22Rv1 (cell line): ENCODE results near the gene RFC5.

Source experiments
- H3K27ac ChIP-seq: fragments of 450-650 bp; 2 replicates; pipeline ENCODE4 v1.5.1; 2017
- ZFX ChIP-seq: fragments of 450-650 bp; IDR thresholded peaks from 2 replicates; pipeline ENCODE4 v1.6.1; 2017; ENCODE audit warnings: antibody characterized with exemption, borderline replicate concordance
- TF ChIP-seq, protein P1 (sequence below): fragments of 450-650 bp; IDR thresholded peaks from 2 replicates; pipeline ENCODE4 v1.5.1; 2017; ENCODE audit warnings: mild to moderate bottlenecking

Gene RFC5

DNA sequence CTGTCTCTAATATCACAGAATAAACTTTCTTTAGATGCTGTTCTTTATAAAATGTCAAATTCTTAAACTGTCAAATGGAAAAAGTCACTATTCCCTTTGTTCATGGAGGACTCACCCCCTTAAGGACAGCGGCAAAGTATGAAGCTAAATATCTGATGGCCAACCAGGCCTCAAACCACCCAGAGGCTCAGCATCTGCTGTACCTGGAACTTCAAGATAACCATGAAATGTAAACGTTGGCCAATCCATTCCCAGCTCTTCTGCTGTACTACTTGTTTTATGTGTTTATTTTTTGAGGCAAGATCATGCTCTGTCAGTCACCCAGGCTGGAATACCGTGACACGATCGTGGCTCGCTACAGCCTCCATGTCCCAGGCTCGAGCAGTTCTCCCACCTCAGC is 15.7 kb downstream of the RFC5 start:
- TF ChIP-seq, protein P1, sequence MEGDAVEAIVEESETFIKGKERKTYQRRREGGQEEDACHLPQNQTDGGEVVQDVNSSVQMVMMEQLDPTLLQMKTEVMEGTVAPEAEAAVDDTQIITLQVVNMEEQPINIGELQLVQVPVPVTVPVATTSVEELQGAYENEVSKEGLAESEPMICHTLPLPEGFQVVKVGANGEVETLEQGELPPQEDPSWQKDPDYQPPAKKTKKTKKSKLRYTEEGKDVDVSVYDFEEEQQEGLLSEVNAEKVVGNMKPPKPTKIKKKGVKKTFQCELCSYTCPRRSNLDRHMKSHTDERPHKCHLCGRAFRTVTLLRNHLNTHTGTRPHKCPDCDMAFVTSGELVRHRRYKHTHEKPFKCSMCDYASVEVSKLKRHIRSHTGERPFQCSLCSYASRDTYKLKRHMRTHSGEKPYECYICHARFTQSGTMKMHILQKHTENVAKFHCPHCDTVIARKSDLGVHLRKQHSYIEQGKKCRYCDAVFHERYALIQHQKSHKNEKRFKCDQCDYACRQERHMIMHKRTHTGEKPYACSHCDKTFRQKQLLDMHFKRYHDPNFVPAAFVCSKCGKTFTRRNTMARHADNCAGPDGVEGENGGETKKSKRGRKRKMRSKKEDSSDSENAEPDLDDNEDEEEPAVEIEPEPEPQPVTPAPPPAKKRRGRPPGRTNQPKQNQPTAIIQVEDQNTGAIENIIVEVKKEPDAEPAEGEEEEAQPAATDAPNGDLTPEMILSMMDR, result no peak
- TF ChIP-seq ZFX, result no peak
- H3K27ac ChIP-seq, result 0 out of 2 replicates have a peak overlapping the region, but pooled peaks have one; percentile 9

DNA sequence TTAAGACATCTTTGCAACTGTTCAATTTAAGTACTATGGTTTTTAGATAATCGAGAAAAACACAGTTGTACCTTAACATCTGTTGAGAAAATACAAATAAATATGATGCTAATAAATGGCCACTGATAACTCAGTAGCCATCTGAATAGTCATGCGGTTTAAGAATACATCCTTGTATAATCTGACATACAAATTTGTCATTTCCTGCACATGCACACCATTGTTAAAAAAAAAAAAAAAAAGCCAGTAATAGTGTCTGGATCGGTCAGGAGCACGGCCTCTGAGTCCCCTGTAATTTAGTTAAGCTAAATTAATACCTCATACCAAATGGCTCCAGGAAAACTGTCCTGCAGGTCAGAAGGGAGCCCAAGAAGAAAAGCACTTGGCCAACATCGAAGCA is 16.8 kb downstream of the RFC5 start:
- H3K27ac ChIP-seq, result 0 out of 2 replicates have a peak overlapping the region, but pooled peaks have one; percentile 8
- TF ChIP-seq ZFX, result no peak
- TF ChIP-seq, protein P1, result no peak

DNA sequence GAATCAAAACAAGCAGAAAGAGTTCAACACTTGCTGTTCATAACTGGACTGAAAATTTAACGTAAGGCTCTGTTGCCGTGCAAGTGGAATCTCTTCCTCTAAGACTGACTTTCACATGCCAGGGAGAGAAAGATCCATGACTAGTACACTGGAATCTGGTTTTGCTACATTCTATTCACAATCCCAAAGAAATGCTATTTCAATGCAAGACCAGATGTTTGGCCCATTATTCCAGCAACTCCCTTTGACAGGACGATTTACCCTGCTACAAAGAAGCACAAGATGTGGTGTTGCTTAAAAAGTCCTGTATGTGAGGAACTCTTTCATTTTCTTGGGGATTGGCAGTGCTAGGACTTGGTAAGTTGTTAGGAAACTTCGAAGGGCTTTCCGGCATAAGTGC is 17.4 kb downstream of the RFC5 start:
- H3K27ac ChIP-seq, result 0 out of 2 replicates have a peak overlapping the region, but pooled peaks have one; percentile 8
- no peak for TF ChIP-seq ZFX
- TF ChIP-seq, protein P1, result no peak

DNA sequence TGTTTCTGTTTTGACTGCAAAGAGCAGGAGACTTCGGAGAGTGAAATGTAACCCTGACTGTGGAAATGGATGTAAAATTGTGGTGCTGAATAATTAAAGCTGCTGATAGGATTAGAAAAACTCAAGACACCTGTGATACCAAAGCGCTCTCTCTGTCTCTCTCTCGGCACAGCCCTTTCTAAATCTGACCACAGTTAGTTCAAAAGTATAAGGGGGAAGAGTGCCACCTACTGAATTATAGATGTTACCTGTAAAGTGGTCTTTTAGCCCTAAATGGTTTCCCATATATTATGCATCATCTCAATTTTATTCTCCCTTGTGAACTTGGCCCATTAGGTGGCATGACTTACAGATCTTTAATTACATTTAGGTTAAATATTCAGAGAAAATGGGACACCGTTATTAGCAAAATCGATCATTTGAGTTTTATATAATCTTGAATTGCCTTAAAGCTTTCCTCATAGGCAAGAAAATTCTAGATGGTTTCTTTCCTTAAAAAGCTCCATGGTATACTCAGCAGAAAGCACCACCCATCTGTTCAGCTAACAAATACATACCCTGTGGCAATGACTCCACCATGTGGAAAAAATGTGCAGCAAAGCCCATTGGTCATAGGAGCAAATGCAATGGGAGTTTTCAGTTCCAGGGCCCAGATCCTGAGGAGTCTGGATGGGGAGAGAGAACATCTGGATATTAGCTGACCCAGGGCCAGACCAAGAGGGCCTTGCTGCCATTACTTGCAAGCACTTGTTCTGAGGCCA is 18.1 kb downstream of the RFC5 start:
- TF ChIP-seq ZFX, result no peak
- TF ChIP-seq, protein P1, result peak; percentile 59
- 0 out of 2 replicates have a peak overlapping the region, but pooled peaks have one; percentile 8 for H3K27ac ChIP-seq

DNA sequence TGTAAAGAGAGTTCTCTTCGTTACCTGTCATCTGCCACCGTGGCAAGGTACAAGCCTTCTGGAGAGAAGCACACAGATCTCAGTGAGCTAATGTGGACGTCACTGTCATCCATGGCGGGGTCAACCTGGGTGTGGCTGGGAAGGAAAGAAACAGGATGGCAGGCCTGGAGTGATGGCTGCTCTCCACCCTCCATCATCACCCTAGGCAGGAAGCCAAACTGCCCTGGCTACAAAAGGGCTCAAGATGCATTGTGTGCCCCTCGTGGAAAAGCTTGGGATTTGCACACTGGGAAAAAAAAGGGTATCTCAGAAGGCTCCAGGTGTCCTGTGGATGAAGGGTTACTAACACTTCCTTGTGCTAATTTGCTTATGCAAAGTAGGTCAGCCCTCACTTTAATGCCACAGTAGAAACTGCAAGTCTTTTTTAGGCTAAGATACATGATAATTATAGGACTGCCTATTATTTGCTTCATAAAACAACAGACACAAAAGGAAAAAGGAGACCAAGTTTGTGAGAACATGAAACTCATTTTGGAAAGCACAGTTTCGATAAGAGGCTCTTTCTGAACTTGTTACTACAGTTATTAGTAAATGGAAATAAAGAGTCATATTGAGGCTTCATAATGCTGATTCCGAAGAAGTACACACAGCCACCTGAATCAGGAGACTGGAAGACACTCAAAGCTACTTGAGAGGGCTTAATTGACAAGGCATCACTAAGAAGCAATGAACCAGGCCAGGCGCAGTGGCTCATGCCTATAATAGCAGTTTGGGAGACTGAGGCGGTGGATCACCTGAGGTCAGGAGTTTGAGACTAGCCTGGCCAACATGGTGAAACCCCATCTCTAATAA is 18.9 kb downstream of the RFC5 start:
- H3K27ac ChIP-seq, result 0 out of 2 replicates have a peak overlapping the region, but pooled peaks have one; percentile 0
- TF ChIP-seq ZFX, result no peak
- TF ChIP-seq, protein P1, result 0 out of 2 replicates have a peak, but pooled peaks have one; percentile 23

DNA sequence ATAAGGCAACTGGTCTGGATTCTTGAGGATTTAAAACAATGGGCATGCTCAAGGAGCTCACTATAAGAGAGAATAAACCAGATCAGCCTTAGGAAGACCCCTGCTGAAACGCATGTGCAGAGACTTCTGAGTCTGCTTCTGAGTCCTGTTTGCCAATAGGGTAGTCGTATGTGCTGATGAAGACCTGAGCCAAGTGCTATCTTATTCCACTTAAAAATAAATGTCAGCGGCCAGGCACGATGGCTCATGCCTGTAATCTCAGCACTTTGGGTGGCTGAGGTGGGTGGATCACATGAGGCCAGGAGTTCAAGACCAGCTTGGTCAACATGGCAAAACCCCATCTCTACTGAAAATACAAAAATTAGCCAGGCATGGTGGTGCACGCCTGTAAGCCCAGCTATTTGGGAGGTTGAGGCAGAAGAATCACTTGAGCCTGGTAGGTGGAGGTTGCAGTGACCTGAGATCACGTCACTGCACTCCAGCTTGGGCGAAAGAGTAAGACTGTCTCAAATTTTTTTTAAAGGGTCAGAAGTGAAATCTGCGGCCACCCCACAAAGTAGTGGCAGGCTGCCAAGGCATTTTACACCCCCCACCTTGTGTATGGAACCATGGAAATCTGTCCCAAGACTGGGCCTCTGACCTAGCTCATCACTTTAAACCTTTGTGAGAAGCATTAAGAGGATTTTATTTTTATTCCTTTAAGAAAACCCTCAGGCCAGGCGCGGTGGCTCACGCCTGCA is 20.3 kb downstream of the RFC5 start:
- TF ChIP-seq ZFX, result no peak
- TF ChIP-seq, protein P1, result no peak
- H3K27ac ChIP-seq, result no peak overlapping the region
